ENCODE data around the gene ZNF593OS.

Gene ZNF593OS

DNA sequence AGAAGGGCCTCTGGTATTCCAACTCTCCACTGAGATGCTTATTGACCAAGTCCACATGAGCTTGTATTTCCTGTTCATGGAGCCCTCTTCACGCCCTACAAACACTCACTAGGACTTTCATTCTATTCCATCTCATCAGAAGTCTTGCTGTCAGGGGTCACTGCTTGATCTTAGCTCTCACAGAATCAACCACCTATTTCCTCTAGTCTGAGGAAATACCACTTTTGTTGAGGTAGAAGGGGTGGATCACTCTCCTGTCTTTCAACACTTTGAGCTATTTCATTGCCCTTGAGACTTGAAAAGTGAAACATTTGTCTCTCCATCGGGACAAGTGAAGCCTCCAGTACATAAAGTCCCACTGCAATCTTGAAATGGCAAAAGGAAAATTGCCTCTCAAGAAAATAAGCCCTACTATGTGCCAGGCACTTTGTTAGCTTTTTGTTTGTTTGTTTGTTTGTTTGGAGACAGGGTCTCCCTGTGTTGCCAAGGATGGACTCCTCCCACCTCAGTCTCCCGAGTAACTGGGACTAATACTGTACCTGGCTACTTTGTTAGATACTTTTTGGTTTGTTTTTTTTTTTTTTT is 32.6 kb downstream of the ZNF593OS start:
- TF ChIP-seq POLR2AphosphoS5 (IDR thresholded peaks at IDR 0.05; ENCODE audit: low read depth, low read length) (no peak), FOXP2 (optimal IDR thresholded peaks at IDR 0.05; ENCODE audit: borderline replicate concordance, extremely low read depth, extremely low read length, insufficient read depth) (no peak), TAF1 (IDR thresholded peaks at IDR 0.05; ENCODE audit: borderline replicate concordance, insufficient read depth, low read length) (no peak), SIN3A (IDR thresholded peaks at IDR 0.05; ENCODE audit: borderline replicate concordance, insufficient read depth, low read length) (no peak)
- TF ChIP-seq, protein P1, sequence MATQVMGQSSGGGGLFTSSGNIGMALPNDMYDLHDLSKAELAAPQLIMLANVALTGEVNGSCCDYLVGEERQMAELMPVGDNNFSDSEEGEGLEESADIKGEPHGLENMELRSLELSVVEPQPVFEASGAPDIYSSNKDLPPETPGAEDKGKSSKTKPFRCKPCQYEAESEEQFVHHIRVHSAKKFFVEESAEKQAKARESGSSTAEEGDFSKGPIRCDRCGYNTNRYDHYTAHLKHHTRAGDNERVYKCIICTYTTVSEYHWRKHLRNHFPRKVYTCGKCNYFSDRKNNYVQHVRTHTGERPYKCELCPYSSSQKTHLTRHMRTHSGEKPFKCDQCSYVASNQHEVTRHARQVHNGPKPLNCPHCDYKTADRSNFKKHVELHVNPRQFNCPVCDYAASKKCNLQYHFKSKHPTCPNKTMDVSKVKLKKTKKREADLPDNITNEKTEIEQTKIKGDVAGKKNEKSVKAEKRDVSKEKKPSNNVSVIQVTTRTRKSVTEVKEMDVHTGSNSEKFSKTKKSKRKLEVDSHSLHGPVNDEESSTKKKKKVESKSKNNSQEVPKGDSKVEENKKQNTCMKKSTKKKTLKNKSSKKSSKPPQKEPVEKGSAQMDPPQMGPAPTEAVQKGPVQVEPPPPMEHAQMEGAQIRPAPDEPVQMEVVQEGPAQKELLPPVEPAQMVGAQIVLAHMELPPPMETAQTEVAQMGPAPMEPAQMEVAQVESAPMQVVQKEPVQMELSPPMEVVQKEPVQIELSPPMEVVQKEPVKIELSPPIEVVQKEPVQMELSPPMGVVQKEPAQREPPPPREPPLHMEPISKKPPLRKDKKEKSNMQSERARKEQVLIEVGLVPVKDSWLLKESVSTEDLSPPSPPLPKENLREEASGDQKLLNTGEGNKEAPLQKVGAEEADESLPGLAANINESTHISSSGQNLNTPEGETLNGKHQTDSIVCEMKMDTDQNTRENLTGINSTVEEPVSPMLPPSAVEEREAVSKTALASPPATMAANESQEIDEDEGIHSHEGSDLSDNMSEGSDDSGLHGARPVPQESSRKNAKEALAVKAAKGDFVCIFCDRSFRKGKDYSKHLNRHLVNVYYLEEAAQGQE (IDR thresholded peaks at IDR 0.05; ENCODE audit: insufficient read depth in 1 of 2, low read depth in 2 of 2, low read length in 2 of 2), result no peak

DNA sequence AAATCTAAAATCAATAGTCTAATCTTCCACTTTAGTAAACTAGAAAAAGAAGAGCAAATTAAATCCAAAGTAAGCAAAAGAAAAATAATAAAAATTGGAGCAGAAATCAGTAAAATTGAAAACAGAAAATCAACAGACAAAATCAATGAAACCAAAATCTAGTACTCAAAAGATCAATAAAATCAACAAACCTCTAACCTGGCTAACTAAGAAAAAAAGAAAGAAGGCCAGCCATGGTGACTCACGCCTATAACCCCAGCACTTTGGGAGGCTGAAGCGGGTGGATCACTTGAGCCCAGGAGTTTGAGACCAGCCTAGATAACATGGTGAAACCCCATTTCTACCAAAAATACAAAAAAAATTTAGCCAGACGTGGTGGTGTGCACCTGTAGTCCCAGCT is 37.2 kb downstream of the ZNF593OS start:
- TF ChIP-seq TAF1 (IDR thresholded peaks at IDR 0.05; ENCODE audit: borderline replicate concordance, insufficient read depth, low read length) (no peak), SIN3A (IDR thresholded peaks at IDR 0.05; ENCODE audit: borderline replicate concordance, insufficient read depth, low read length) (no peak), POLR2AphosphoS5 (IDR thresholded peaks at IDR 0.05; ENCODE audit: low read depth, low read length) (no peak), FOXP2 (optimal IDR thresholded peaks at IDR 0.05; ENCODE audit: borderline replicate concordance, extremely low read depth, extremely low read length, insufficient read depth) (no peak)
- TF ChIP-seq, protein P1 (IDR thresholded peaks at IDR 0.05; ENCODE audit: insufficient read depth in 1 of 2, low read depth in 2 of 2, low read length in 2 of 2), result no peak

DNA sequence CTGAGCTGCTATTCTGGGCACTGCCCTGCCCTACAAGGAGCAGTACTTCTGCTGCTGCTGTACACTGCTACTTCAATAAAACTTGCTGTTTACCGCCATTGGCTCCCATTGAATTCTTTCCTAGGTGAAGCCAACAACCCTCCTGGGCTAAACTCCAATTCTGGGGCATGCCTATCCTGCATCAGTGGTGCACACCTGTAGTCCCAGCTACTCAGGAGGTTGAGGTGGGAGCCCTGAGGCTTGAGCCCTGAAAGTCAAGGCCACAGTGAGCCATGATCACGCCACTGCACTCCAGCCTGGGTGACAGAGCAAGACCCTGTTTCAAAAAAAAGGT is 38.8 kb downstream of the ZNF593OS start:
- TF ChIP-seq, protein P1 (IDR thresholded peaks at IDR 0.05; ENCODE audit: insufficient read depth in 1 of 2, low read depth in 2 of 2, low read length in 2 of 2), result no peak
- TF ChIP-seq FOXP2 (optimal IDR thresholded peaks at IDR 0.05; ENCODE audit: borderline replicate concordance, extremely low read depth, extremely low read length, insufficient read depth) (no peak), POLR2AphosphoS5 (IDR thresholded peaks at IDR 0.05; ENCODE audit: low read depth, low read length) (no peak), SIN3A (IDR thresholded peaks at IDR 0.05; ENCODE audit: borderline replicate concordance, insufficient read depth, low read length) (no peak), TAF1 (IDR thresholded peaks at IDR 0.05; ENCODE audit: borderline replicate concordance, insufficient read depth, low read length) (no peak)

DNA sequence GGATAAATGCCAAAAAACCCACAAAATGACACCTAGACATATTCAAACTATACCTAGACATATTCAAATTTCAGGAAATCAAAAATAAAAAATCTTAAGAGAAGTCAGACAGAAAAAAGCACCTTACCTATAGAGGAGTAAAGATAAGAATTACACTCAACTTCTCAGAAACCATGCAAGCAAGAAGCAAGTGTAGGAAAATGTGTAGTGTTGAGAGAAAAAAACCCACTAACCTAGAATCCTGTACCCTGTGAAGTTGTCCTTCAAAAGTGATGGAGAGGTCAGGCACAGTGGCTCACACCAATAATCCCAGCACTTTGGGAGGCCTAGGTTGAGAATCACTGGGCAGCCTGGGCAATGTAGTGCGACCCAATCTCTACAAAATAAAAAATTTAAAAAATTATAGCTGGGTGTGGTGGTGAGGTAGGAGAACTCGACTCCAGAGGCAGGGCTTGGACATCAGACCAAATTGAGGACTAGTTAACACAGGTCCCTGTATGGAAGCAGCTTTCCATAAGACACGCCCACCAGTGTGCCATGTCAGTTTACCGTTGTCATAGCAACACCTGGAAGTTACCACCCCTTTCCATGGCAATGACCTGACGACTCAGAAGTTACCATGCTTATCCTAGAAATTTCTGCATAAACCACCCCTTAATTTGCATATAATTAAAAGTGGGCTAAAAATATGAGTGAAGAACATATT is 39.4 kb downstream of the ZNF593OS start:
- TF ChIP-seq POLR2AphosphoS5 (IDR thresholded peaks at IDR 0.05; ENCODE audit: low read depth, low read length) (no peak), TAF1 (IDR thresholded peaks at IDR 0.05; ENCODE audit: borderline replicate concordance, insufficient read depth, low read length) (no peak), FOXP2 (optimal IDR thresholded peaks at IDR 0.05; ENCODE audit: borderline replicate concordance, extremely low read depth, extremely low read length, insufficient read depth) (no peak), SIN3A (IDR thresholded peaks at IDR 0.05; ENCODE audit: borderline replicate concordance, insufficient read depth, low read length) (no peak)
- TF ChIP-seq, protein P1 (IDR thresholded peaks at IDR 0.05; ENCODE audit: insufficient read depth in 1 of 2, low read depth in 2 of 2, low read length in 2 of 2), result no peak
